GM19025 (cell line): Measurements from ENCODE around the gene KBTBD6.
"Not testable (repeated sequence)": the region's sequence is repeated elsewhere in the genome, so short reads cannot be mapped to it uniquely, and the experiment has no call there.

Experiments used
- ATAC-seq: cut with Tn5 transposase; IDR thresholded peaks from one replicate; pipeline ENCODE4 v1.9.1; 2021; ENCODE audit warnings: mild to moderate bottlenecking, low read depth, moderate library complexity; ENCODE audit not compliant: unreplicated experiment

The KBTBD6 gene, protein sequence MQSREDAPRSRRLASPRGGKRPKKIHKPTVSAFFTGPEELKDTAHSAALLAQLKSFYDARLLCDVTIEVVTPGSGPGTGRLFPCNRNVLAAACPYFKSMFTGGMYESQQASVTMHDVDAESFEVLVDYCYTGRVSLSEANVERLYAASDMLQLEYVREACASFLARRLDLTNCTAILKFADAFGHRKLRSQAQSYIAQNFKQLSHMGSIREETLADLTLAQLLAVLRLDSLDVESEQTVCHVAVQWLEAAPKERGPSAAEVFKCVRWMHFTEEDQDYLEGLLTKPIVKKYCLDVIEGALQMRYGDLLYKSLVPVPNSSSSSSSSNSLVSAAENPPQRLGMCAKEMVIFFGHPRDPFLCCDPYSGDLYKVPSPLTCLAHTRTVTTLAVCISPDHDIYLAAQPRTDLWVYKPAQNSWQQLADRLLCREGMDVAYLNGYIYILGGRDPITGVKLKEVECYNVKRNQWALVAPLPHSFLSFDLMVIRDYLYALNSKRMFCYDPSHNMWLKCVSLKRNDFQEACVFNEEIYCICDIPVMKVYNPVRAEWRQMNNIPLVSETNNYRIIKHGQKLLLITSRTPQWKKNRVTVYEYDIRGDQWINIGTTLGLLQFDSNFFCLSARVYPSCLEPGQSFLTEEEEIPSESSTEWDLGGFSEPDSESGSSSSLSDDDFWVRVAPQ

DNA sequence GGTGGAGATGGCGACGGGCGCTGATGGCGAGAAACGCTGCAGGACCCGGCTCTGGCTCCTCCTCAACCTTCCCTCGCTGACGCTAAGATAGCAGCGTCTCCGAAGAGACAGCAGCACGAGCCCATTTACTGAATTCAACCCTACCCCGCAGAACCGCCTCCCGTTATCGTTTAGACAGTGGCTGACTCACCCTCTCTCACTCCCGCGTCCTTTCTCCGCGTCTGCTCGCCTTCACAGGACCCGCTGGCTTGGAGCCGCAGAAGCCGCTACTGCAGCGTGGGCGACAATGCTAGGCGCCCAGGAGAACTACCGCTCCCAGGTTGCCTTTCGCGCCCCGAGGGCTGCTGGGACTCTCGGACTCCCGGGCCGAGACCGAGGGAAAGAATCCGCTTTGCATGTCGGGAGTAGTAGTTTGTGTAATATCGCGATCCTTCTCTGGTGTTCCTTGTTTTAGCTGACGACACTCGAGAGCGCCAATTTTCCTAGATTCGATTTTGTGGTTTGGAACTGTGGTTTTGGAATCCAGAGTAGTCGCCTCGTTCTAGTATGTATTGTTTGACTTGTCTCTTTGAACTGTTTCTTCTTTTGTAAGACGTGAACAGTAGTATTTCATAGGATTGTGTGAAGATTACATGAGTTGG lies at the start of gene KBTBD6:
TSS of gene KBTBD6 (minus strand) at position 291 of the 641 bp plus-strand sequence. CDS start 291 bp downstream, outside the sequence.
- ATAC-seq, result peak; percentile 97

GRCh38 chr13:41182231-41182630 lies 49.6 kb upstream of the KBTBD6 start:
- ATAC-seq, result no peak

DNA sequence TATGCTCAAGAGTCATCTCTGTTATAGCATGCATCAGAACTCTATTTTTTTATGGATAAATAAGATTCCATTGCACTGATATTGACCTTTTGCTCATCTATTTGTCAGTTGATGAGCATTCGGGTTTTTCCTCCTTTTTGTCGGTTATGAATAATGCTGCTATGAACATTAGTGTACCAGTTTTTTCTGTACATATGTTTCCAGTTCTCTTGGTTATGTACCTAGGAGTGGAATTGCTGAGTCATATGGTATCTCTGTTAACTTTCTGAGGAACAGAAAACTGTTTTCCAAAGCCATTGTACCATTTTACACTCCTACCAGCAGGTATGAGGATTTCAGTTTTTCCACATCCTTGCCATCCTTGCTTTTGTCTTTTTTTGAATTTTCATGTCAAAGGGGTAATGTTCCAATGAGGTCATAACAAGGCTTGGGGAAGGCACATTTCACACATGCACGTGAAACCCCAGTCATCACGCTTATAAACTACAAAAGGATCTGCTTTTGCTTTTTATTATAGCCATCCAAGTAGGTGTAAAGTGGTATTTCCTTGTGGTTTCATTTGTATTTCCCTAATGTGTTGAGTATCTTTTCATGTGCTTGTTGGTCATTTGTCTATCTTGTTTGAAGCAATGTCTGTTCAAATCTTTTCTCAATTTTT lies 47.1 kb upstream of the KBTBD6 start:
- ATAC-seq, result no peak

DNA sequence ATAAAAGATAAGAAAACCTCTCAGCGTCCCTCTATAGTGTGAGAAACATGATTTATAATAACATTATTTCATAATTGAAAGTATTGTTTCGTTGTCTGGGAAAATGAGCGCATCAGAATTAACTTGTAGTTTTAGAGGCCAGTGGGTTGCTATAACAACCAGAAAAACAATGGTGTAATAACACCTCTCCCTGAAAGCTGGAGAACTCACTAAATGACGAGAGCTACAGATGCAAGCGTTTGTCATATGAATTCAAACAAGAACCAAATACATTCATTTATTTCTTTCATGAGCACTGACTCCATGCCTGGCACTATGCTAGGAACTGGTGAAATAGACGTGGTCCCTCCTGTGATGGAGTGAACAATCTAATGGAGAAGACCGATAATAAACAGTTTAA lies 45.4 kb upstream of the KBTBD6 start:
- ATAC-seq, result no peak

GRCh38 chr13:41177616-41178015 lies 45.0 kb upstream of the KBTBD6 start:
- no peak for ATAC-seq

DNA sequence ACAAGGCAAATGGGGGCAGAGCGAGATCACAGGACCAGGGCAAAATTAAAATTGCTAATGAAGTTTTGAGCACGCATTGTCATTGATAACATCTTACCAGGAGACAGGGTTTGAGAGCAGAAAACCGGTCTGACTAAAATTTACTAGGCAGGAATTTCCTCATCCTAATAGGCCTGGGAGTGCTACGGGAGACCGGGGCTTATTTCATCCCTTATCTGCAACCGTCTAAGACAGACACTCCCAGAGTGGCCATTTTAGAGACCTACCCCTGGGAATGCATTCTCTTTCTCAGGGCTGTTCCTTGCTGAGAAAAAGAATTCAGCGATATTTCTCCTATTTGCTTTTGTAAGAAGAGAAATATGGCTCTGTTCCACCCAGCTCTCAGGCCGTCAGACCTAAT lies 43.0 kb upstream of the KBTBD6 start:
- not testable (repeated sequence) for ATAC-seq

DNA sequence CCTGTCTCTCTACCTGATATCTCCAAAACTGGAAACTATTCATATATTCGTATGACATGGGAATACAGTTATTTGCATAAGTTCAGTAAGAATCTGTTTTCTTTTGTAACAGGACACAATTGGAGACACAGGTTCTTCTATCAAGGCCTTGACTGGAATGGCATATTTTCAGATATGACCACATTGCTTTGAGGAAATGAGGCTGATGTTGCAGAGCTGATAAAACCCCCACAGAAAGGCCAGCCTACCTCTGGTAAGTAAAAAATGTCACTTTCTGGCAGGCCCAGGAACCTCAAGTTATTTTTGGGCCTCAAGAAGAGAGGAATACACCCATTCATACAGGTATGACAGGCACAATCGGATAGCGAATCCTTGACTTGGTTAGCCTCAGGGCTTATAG lies 29.5 kb upstream of the KBTBD6 start:
- ATAC-seq, result no peak

DNA sequence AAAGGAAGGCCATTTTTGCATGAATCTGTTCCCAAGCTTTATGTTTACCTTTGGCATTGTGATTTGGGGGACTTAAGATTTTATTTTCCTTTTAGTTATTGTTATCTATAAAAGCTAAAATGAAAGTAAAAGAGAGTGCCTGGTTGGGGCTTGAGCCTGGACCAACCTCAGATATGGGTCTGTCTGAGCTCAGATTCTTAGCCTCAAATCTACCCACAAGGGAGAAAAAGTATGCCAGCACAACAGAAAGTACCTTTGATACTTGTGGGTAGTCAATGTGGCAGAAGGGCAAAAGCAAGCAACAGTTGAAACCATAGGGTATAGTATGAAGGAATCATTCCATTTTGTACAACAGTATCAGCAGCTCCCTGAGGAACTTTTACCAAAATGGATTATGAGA lies 26.6 kb upstream of the KBTBD6 start:
- no peak for ATAC-seq

GRCh38 chr13:41157048-41157717 lies 24.6 kb upstream of the KBTBD6 start:
- no peak for ATAC-seq

DNA sequence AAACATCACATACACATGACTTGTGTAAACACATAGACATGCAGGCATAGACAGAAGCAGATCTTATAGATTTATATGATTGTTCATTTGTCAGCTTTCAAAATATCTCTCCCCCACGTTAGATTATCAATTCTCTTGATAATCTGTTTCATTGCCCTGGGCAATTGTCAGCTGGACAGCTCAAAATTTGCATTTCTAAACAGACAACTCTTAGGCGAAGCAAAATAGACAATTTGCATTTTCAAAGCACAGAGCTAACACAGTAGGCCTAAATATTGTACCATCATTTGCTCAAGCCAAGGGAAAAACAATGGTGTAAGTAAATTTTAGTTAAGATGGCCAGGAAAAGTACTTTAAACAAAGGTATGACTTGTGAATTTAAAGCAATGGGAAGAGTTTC lies 24.0 kb upstream of the KBTBD6 start:
- no peak for ATAC-seq

- ATAC-seq, result no peak
These were observed 21.4 kb upstream of the KBTBD6 start for GRCh38 chr13:41154042-41154441.

DNA sequence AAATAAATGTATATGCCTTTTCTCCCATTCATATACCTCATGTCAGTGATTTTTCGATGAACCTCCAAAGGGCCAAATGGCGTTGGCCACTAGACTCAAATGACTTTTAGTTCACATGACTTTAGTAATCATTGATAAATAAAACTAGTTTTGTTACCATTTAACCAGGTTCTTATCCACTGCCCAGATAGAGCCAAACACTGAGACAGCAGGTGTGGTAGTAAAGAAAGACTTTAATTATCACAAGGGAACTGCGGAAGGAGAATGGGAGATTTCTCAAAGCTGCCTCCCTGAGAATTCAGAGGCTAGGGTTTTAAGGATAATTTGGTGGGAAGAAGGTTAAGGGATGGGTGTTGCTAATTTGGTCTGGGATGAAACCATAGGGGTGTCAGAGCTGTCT lies 19.4 kb upstream of the KBTBD6 start:
- no peak for ATAC-seq

DNA sequence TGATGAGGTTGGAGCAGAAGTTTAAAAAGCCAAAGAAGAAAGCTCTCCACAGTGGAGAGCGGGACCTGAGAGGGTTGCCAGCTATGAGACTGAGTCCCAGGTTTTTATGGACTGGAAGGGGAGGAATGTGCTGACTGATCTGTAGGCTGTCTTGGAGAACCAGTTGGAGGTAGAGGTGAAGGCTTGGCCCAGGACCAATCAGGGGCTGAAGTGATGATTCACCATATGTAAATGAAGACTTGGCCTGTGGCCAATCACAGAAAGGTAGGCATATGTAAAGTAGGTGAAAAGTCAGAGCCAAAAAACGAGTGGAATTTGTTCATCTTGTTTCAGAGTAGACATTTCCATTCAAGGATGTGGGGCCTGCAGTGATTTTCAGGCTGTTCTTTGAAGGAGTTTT lies 17.5 kb upstream of the KBTBD6 start:
- no peak for ATAC-seq

DNA sequence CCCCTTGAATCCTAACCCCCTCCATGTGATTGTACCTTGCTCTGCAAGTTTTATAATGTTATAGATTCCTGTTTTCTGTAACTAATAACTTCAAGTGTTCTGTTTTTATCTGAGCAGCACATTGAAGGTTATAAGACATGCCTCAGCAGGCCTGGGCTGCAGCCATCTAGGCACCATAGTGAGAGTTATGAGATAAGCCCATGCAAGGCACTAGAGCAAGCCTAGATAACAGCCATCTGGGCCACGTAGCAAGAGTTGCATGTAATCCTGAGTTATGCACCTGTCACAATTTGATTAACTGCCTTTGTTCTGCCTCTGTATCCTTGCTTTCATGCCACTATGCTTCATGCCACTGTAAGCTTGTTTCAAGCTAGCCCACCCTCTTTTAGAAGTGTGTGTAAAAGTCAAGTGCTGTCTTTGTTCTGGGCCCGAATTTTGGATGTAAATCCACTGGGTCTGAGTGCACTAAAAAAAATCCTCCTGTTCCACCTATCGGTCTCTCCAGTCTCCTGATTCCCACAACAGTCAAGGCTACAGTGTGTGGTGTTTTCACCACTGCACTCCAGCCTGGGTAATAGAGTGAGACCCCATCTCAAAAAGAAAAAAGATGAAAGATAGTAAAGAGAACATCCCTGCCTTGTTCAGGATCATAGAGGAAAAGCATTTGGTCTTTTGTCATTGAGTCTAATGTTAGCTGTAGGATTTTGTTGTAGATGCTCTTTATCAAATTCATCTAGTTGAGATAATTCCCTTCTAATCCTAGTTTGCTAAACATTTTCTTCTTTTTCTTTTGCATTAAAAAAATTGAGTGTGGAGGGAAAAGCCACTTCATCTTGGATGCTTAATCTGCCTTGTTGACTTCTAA lies 16.0 kb upstream of the KBTBD6 start:
- ATAC-seq, result no peak

DNA sequence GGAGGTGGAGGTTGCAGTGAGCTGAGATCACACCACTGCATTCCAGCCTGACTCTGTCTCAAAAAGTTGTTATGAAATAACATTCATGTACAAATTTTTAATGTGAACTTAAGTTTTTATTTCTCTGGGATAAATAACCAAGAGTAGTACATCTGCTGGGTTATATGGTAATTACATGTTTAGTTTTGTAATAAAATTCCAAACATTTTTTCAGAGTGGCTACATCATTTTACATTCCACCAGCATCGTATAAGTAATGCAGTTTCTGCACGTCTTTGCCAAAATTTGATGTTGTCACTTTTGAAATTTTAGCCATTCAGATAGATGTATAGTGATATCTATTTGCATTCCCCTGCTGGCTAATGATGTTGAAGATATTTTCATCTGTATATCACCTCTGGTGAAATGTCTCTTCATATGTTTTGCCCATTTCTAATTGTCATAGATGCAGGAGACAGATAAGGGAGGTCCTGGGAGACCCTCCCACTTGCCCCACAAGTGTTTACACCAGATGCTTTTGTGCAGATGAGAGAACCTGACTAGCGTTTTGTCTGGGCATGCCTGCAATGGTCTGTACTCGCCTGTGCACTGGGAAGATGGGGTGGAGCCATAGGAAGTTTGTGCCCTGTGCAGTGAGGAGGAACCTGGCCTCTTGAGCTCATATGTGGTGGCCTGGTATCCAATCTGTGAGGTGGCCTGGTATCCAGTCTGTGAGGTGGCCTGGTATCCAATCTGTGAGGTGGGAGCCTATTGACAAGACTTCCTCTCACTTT lies 12.7 kb upstream of the KBTBD6 start:
- no peak for ATAC-seq

- no peak for ATAC-seq
These were observed 12.0 kb upstream of the KBTBD6 start for GRCh38 chr13:41144576-41144975.

DNA sequence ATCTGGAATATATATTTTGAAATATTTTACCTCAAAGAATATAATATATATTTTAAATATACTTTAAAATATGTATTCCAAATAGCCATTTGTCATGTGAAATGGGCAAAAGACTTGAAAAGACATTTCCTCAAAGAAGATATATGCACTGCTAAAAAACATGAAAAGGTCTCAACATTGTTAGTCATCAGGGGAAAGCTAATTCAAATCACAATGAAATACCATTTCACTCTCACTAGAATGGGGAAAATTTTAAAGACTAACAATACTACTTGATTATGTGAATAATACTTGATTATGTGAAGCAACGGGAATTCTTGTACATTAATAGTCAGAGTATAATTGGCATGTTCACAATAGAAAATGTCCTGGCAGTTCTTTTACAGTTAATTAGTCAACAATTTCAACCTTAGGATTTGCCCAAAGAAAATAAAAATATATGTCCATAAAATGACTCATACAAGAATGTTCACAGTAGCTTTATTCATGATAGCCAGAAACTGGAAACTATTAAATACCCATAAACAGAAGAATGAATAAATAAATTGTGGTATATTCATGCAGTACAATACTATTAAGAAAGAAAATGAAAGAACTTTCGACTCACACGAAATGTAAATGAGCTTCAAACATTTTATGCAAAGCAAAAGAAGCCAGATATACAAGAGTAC lies 6.8 kb upstream of the KBTBD6 start:
- no peak for ATAC-seq

DNA sequence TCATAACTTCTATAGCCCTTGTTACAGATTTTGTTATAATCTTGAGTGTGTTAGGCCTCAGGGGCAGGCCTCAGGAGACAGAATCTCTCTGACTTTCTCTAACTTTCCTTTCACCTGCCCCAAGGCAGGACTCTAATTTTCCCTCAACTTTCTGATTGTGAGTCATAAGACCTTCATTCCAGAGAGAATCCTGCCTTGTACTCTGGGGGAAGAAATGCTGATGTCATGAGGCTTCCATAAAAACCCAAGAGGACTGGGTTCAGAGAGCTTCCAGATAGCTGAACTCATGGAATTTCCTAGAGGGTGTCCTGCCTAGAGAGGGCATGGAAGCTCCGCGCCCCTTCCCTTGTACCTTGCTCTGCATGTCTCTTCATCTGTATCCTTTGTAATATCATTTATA lies 5.3 kb upstream of the KBTBD6 start:
- no peak for ATAC-seq
